A673 (cell line): ENCODE data around the gene NUFIP1.

ENCODE experiments used
- EZH2 ChIP-seq: fragments of 200-600 bp; sonication (generic); IDR thresholded peaks from 2 replicates; pipeline ENCODE4 v1.6.1; 2017; ENCODE audit warnings: borderline replicate concordance, low read depth, mild to moderate bottlenecking, mixed read lengths, antibody characterized with exemption, low read length; ENCODE audit not compliant: poor library complexity, severe bottlenecking
- TF ChIP-seq, protein P1 (sequence below): fragments of 300-800, 200-600 bp; sonication (generic); conservative IDR thresholded peaks from 2 replicates; pipeline ENCODE4 v1.5.1; 2017; ENCODE audit warnings: low read depth, mild to moderate bottlenecking, antibody characterized with exemption, low read length, moderate library complexity, mixed read lengths

DNA sequence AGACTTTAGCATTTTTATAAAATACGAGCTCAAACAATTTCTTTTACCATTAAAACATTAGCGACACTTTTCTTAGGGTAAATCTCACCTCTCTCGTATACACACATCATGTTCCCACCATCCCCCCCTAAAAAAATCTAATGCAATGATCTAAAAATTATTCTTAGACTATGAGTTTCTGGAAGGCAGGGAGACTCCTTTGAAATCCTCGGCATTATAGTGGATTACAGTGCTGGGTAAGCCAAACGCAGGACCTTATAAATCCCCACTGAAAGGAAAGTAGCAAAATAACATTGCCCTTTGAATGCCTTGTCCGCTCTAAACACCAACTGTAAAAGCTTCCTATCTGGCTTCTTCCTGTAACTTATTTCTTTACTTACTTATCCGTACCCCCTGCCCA lies 35.0 kb downstream of the NUFIP1 start:
- no peak for TF ChIP-seq EZH2
- TF ChIP-seq, protein P1, sequence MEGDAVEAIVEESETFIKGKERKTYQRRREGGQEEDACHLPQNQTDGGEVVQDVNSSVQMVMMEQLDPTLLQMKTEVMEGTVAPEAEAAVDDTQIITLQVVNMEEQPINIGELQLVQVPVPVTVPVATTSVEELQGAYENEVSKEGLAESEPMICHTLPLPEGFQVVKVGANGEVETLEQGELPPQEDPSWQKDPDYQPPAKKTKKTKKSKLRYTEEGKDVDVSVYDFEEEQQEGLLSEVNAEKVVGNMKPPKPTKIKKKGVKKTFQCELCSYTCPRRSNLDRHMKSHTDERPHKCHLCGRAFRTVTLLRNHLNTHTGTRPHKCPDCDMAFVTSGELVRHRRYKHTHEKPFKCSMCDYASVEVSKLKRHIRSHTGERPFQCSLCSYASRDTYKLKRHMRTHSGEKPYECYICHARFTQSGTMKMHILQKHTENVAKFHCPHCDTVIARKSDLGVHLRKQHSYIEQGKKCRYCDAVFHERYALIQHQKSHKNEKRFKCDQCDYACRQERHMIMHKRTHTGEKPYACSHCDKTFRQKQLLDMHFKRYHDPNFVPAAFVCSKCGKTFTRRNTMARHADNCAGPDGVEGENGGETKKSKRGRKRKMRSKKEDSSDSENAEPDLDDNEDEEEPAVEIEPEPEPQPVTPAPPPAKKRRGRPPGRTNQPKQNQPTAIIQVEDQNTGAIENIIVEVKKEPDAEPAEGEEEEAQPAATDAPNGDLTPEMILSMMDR: no peak
